ENCODE results near the gene SHB.
"Not testable (repeated sequence)": the region's sequence is repeated elsewhere in the genome, so short reads cannot be mapped to it uniquely, and the experiment has no call there.

Gene SHB

GRCh38 chr9:37909836-37910235 lies 159.2 kb downstream of the SHB start:
- H3K4me1 Mint-ChIP-seq, H3K27me3 Mint-ChIP-seq, DNase-seq, H3K4me3 Mint-ChIP-seq, H3K27ac Mint-ChIP-seq, ATAC-seq, H3K9me3 Mint-ChIP-seq: not testable (repeated sequence)

DNA sequence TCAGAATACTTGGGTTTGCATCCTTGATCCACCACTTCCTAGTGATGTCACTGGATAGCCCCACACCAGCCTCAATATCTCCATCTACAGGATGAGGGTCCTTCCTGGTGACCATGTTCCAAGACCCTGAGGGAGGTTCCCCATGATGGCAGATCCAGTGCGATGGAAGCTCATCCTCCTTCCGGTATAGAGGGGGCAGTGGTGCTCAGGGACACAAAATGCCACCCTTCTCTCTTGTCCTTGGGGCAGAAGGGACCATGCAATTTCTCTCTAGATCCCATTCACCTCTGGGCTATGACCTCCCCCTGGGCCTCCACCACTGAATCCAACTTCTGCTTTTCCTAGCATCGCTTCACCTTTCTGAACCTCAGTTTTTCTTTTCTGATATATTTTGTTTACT lies 159.7 kb downstream of the SHB start:
- ATAC-seq (no peak), DNase-seq (no peak)
- no peaks in the 10 kb centered on the region for H3K27me3 Mint-ChIP-seq
- no peaks in the 10 kb centered on the region for H3K9me3 Mint-ChIP-seq
- no peak overlapping the region for H3K27ac Mint-ChIP-seq
- peaks cover 10% of the 10 kb centered on the region for H3K4me1 Mint-ChIP-seq
- H3K4me3 Mint-ChIP-seq: no peak overlapping the region

DNA sequence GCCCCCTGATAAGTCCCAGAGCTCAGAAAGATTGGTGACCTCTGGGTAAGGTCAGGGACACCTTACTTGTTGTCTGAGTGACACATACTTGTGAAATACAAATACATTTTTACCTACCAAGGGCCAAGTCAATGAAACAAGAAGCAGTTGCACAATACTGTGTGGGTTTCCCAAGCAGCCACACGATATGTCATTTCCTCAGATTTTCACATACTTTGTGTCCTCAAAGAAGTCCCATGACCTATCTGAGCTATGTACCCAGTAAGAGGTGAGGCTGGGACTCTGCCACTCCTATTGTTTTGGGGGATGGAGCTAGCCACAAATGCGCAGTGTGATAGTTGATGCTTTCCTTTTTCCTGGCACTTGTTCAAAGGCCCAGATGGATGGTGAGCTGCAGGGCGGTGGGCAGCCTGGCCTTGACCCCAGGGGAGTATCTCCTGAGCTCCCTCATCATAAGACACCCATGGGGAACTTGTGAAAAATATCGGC lies 160.3 kb downstream of the SHB start:
- no peak for DNase-seq
- Mint-ChIP-seq H3K4me1 (peaks cover 12% of the 10 kb centered on the region), H3K27me3 (no peaks in the 10 kb centered on the region)

DNA sequence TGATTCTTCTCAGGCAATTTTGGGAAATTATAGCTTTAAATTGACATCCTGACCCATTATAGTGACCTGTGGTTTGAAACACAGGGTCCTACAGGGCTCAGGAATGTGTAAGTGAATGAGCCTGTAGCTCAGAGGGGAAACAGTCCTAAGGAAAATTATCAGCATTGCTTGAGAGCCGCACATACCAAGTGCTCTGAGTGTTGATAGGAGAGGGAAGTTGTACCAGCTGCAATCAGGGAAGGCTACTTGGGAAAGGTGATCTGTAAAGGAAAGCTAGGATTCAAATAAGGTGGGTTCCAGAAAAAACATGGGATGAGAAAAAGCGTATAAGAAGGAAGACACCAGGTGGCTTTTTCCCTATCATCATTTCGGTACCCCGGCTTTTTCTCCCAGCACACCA lies 160.7 kb downstream of the SHB start:
- Mint-ChIP-seq H3K4me3 (no peak overlapping the region), H3K9me3 (no peaks in the 10 kb centered on the region), H3K4me1 (peaks cover 12% of the 10 kb centered on the region), H3K27ac (no peak overlapping the region), H3K27me3 (no peaks in the 10 kb centered on the region)
- DNase-seq (no peak), ATAC-seq (no peak)

More for the DNA sequence above, 160.3 kb downstream of the SHB start:
- no peaks in the 10 kb centered on the region for H3K9me3 Mint-ChIP-seq
- no peak overlapping the region for H3K27ac Mint-ChIP-seq
- no peak overlapping the region for H3K4me3 Mint-ChIP-seq
- ATAC-seq: no peak

- Mint-ChIP-seq H3K4me1 (peaks cover 19% of the 10 kb centered on the region), H3K9me3 (no peaks in the 10 kb centered on the region), H3K4me3 (peak overlapping the region; percentile 5 to 29), H3K27ac (no peak overlapping the region), H3K27me3 (no peaks in the 10 kb centered on the region)
- ATAC-seq (no peak), DNase-seq (no peak)
Measured at GRCh38 chr9:37906312-37907239, 162.5 kb downstream of the SHB start.

GRCh38 chr9:37905776-37906175 lies 163.3 kb downstream of the SHB start:
- Mint-ChIP-seq H3K4me3 (peak overlapping the region; percentile 5 to 29), H3K4me1 (peaks cover 19% of the 10 kb centered on the region), H3K9me3 (no peaks in the 10 kb centered on the region), H3K27me3 (no peaks in the 10 kb centered on the region), H3K27ac (no peak overlapping the region)
- ATAC-seq (no peak), DNase-seq (no peak)

DNA sequence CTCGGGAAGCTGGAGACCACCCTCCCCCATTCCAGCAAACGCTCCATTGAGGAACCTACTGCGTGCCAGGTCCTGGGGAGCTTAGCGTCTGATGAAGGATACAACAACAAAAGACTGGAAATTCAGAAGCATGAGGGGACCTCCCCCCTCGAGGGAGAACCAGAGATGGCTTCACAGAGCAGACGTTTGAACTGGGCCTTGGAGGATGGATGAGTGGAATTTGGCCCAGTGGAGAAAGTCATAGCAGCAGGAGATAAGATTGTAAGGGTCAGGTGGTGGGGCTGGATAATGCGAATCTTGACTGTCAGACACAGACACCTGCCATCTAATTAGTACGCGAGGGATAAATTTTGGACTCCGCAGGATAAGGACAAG lies 163.9 kb downstream of the SHB start:
- ATAC-seq (no peak), DNase-seq (no peak)
- Mint-ChIP-seq H3K4me1 (peaks cover 19% of the 10 kb centered on the region), H3K27ac (peak overlapping the region in 1 of 2 donors; percentile 11), H3K27me3 (no peaks in the 10 kb centered on the region), H3K4me3 (peak overlapping the region; percentile 14 to 92), H3K9me3 (no peaks in the 10 kb centered on the region)

DNA sequence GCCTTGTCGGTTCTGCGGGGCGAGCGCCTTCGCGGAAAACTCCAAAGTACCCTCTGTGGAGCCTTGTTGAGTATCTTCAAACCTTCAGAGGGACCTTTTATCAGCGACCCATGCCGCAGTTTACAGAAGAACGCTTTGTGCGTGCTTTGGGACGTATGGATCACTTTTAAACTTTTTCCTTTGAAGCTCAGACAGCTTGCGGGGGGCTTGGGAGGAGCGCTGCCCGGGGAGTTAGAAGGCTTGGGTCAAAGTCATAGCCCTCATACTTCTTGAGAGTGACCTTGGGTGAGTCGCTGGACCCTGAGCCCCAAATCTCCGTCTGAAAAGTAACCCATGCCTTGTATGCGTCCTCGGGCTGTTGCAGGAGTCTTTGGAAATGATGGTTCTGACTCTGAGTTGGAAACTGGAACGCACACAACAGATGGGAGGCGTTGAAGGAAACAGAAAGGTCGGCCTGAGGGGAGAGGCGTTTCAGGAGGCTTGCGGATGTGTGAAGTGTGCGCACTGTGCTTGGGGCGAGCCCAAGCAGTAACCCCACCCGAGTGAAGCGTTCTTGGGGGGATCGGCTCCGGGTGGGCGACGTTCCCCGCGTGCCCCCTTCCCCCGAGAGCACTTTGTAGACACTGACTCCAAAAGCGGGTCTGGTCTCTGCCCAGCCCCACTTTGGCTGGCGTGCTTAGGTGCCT lies 164.4 kb downstream of the SHB start:
- Mint-ChIP-seq H3K4me3 (peak overlapping the region; percentile 89 to 92), H3K27ac (peak overlapping the region; percentile 98), H3K9me3 (no peaks in the 10 kb centered on the region), H3K27me3 (no peaks in the 10 kb centered on the region), H3K4me1 (peaks cover 19% of the 10 kb centered on the region)
- DNase-seq (no peak), ATAC-seq (no peak)

GRCh38 chr9:37903647-37904444 lies 165.2 kb downstream of the SHB start, which contains the start of gene SLC25A51:
Gene SLC25A51 (minus strand): TSS chr9:37904127. CDS start chr9:37888550, 15,577 bp downstream.
- Mint-ChIP-seq H3K27ac (peak within 1 kb of the TSS; percentile 98), H3K9me3 (no peaks in the 10 kb centered on the region), H3K4me1 (peaks cover 19% of the 10 kb centered on the region), H3K4me3 (peak within 1 kb of the TSS; percentile 89 to 92), H3K27me3 (no peaks in the 10 kb centered on the region)
- DNase-seq (peak; percentile 97 to 98), ATAC-seq (peak; percentile 90)

DNA sequence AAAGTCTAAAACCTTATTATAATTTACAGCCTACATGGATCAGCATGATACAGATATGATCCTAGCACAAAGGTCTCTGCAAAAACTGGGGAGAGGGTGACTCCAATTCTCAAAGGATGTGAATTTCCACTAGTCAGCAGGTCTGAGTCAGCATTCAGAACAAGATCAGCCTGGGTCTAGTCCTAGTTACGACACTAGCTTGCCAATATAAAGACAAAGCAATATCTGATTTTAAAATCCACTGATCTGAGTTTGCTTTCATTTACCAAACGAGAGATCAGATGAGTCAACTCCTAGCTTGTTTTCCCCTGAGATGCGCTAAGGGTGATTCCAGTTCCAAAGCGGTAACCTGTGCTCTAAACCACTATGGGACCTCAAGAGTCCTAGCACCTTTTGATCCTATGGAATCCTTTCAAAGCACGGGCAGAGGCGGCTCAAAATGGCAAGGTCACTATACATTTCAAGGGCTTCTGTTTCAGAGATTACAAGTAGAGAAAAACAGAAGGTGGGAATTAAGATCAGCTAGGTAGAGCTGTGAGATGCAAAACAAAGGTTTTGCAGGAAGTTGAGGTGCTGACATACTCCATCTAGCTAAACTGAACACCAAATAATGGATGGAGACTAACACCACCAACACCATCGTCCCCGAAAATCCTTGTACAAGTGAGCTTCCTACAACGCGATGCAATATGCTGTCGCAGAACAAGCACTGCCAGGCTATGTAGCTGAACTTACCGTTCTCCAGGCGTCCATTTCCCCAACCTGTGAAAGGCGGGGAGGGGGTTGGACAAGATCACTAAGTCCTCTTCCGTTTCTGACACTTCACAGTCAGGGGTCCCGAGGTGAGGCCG lies 166.0 kb downstream of the SHB start:
- Mint-ChIP-seq H3K9me3 (no peaks in the 10 kb centered on the region), H3K4me1 (peaks cover 19% of the 10 kb centered on the region), H3K27ac (peak overlapping the region; percentile 91 to 98), H3K4me3 (peak overlapping the region; percentile 89 to 92), H3K27me3 (no peaks in the 10 kb centered on the region)
- ATAC-seq (peak; percentile 13), DNase-seq (no peak)

- Mint-ChIP-seq H3K27ac (no peak overlapping the region), H3K9me3 (no peaks in the 10 kb centered on the region), H3K4me3 (no peak overlapping the region), H3K4me1 (peaks cover 25% of the 10 kb centered on the region), H3K27me3 (no peaks in the 10 kb centered on the region)
- ATAC-seq: no peak
- DNase-seq: no peak
Measured at GRCh38 chr9:37902131-37902530, 166.9 kb downstream of the SHB start.

- ATAC-seq (no peak), DNase-seq (no peak)
- no peak overlapping the region for H3K4me3 Mint-ChIP-seq
- no peaks in the 10 kb centered on the region for H3K27me3 Mint-ChIP-seq
- no peak overlapping the region for H3K27ac Mint-ChIP-seq
- H3K9me3 Mint-ChIP-seq: no peaks in the 10 kb centered on the region
- H3K4me1 Mint-ChIP-seq: peaks cover 13% of the 10 kb centered on the region
Measured at GRCh38 chr9:37899041-37899440, 170.0 kb downstream of the SHB start.

DNA sequence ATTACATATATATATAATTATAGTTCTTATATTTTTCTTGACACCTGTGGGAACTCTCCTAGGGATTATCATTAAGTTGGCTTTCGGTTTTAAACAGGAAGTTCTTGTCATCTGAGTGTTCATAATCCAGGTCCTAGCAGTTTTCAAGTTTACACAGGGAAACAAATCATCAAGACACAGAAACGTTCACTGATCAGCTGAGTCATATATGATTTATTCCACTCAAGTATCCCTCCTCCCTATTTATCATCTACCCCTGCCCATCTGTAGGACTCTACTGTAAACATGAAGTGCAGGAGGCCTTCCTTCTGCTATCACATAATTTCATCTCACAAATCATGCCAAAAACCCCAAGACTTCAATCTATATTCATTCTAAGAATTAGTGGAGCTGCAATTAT lies 171.4 kb downstream of the SHB start:
- Mint-ChIP-seq H3K27ac (no peak overlapping the region), H3K27me3 (no peaks in the 10 kb centered on the region), H3K4me3 (no peak overlapping the region), H3K9me3 (no peaks in the 10 kb centered on the region), H3K4me1 (peaks cover 7% of the 10 kb centered on the region)
- ATAC-seq (no peak), DNase-seq (no peak)

- DNase-seq (no peak), ATAC-seq (no peak)
- Mint-ChIP-seq H3K9me3 (no peaks in the 10 kb centered on the region), H3K4me1 (no peaks in the 10 kb centered on the region), H3K27ac (no peak overlapping the region), H3K4me3 (no peak overlapping the region), H3K27me3 (no peaks in the 10 kb centered on the region)
Measured at GRCh38 chr9:37892063-37892462, 177.0 kb downstream of the SHB start.

DNA sequence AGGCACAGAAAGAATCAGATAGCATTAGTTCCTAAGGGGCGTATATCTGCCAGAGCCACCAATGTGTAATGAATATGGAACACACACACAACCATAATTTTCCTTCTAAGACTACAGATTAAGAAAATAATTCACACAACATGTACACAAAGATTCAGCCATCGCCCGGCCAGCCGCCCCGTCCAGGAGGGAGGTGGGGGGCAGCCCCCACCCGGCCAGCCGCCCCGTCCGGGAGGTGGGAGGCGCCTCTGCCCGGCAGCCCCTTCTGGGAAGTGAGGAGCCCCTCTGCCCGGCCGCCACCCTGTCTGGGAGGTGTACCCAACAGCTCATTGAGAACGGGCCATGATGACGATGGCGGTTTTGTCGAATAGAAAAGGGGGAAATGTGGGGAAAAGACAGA lies 178.0 kb downstream of the SHB start:
- not testable (repeated sequence) for ATAC-seq, DNase-seq, H3K9me3 Mint-ChIP-seq, H3K27me3 Mint-ChIP-seq, H3K4me3 Mint-ChIP-seq, H3K27ac Mint-ChIP-seq, H3K4me1 Mint-ChIP-seq
